Neural progenitor cell (in vitro differentiated cells): ENCODE measurements around the gene STK39.

Experiments used
- EZH2 ChIP-seq: fragments of 200-600 bp; sonication (generic); IDR thresholded peaks from 2 replicates; pipeline ENCODE4 v1.6.1; 2017; ENCODE audit warnings: antibody characterized with exemption, mild to moderate bottlenecking, moderate library complexity
- EZH2phosphoT487 ChIP-seq: fragments of 200-600 bp; sonication (generic); IDR thresholded peaks from 2 replicates; pipeline ENCODE4 v1.6.1; 2017; ENCODE audit warnings: antibody characterized with exemption
- TF ChIP-seq, protein P1 (sequence below): fragments of 200-600 bp; sonication (generic); IDR thresholded peaks from 2 replicates; pipeline ENCODE4 v1.5.1; 2017; ENCODE audit warnings: antibody characterized with exemption, mild to moderate bottlenecking

DNA sequence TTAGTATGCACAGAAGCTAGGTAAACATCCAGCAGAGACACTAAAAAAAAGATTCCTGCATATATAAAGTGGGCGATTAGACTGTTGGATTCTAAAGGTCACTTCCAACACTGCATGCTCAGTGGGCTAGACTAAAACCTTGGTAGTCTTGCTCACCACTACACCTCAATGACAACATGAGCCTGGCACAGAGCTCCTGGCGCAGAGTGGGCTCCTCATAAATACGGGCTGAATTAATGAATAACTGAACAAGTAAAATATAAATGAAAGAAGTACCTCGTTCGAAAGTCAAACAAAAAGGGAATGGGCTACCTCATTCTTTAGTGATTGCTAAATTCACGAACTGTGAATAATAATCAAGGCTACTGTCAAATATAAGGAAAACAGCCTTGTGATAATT lies 185.3 kb downstream of the STK39 start:
- TF ChIP-seq, protein P1, sequence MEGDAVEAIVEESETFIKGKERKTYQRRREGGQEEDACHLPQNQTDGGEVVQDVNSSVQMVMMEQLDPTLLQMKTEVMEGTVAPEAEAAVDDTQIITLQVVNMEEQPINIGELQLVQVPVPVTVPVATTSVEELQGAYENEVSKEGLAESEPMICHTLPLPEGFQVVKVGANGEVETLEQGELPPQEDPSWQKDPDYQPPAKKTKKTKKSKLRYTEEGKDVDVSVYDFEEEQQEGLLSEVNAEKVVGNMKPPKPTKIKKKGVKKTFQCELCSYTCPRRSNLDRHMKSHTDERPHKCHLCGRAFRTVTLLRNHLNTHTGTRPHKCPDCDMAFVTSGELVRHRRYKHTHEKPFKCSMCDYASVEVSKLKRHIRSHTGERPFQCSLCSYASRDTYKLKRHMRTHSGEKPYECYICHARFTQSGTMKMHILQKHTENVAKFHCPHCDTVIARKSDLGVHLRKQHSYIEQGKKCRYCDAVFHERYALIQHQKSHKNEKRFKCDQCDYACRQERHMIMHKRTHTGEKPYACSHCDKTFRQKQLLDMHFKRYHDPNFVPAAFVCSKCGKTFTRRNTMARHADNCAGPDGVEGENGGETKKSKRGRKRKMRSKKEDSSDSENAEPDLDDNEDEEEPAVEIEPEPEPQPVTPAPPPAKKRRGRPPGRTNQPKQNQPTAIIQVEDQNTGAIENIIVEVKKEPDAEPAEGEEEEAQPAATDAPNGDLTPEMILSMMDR, result no peak
- no peak for TF ChIP-seq EZH2
- TF ChIP-seq EZH2phosphoT487, result no peak
